HEK293 (cell line): ENCODE data around the gene SPOCK3.

Source experiments
- PRDM1 ChIP-seq: fragments of 450-650 bp; formaldehyde crosslinking; IDR thresholded peaks from 2 replicates; pipeline ENCODE4; 2016; ENCODE audit warnings: missing biosample characterization, missing genetic modification characterization
- ZNF274 ChIP-seq, 2 experiments: fragments of 200-500 bp in 1 of 2; fragments of 450-650 bp in 1 of 2; sonication (Bioruptor generic) in 1 of 2; formaldehyde crosslinking in 1 of 2; IDR thresholded peaks; 2 replicates each; pipeline versions ENCODE4 v1.5.1 to v1.6.1; 2014 to 2016; ENCODE audit warnings: borderline replicate concordance in 1 of 2, inconsistent platforms in 1 of 2, low read length in 1 of 2, missing biosample characterization in 1 of 2, missing genetic modification characterization in 1 of 2
- ZNF366 ChIP-seq: fragments of 450-650 bp; formaldehyde crosslinking; conservative IDR thresholded peaks from 2 replicates; pipeline ENCODE4 v1.5.1; 2016; ENCODE audit warnings: missing biosample characterization, missing genetic modification characterization
- TF ChIP-seq, protein P1 (sequence below): fragments of 450-650 bp; formaldehyde crosslinking; IDR thresholded peaks from 2 replicates; pipeline ENCODE4 v1.5.1; 2016; ENCODE audit warnings: missing biosample characterization, missing genetic modification characterization

DNA sequence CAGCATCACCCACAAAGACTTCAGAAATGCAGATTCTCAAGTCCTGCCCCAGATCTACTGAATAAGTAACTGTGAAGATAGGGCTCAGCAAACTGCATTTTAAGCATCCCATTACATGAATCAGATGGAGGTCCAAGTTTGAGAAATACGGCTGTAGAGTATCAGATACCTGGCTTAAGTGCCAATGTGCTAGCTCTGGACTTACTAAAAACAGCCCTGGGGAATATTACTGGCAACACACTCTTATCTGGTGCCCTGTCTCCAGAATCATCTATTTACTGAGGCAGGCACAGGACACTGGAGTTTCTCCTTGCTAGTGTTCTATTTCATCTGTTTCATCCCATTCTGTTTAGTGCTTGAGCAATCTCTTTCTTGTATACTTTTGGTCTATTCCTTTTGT lies 105.1 kb downstream of the SPOCK3 start:
- TF ChIP-seq, protein P1, sequence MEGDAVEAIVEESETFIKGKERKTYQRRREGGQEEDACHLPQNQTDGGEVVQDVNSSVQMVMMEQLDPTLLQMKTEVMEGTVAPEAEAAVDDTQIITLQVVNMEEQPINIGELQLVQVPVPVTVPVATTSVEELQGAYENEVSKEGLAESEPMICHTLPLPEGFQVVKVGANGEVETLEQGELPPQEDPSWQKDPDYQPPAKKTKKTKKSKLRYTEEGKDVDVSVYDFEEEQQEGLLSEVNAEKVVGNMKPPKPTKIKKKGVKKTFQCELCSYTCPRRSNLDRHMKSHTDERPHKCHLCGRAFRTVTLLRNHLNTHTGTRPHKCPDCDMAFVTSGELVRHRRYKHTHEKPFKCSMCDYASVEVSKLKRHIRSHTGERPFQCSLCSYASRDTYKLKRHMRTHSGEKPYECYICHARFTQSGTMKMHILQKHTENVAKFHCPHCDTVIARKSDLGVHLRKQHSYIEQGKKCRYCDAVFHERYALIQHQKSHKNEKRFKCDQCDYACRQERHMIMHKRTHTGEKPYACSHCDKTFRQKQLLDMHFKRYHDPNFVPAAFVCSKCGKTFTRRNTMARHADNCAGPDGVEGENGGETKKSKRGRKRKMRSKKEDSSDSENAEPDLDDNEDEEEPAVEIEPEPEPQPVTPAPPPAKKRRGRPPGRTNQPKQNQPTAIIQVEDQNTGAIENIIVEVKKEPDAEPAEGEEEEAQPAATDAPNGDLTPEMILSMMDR (tag by site-specific recombination): no peak
- no peak for TF ChIP-seq PRDM1
- no peak for TF ChIP-seq ZNF366
- TF ChIP-seq ZNF274 (IDR thresholded peaks at IDR 0.05; ENCODE audit: low read length): no peak
- TF ChIP-seq ZNF274 (tag by site-specific recombination; IDR thresholded peaks at IDR 0.05; ENCODE audit: borderline replicate concordance): no peak
